Mesodermal cell (in vitro differentiated cells): ENCODE measurements around the gene KHDRBS2.

Source experiments
- H3K27ac ChIP-seq: 2 replicates; pipeline ENCODE4 v1.7.0; 2013; ENCODE audit warnings: mild to moderate bottlenecking, low read depth, low read length, moderate library complexity; ENCODE audit not compliant: severe bottlenecking
- H3K36me3 ChIP-seq: 2 replicates; pipeline ENCODE4 v1.7.1; 2013; ENCODE audit warnings: mild to moderate bottlenecking, low read length, moderate library complexity; ENCODE audit not compliant: control insufficient read depth, insufficient read depth
- H3K4me1 ChIP-seq: one replicate; pipeline ENCODE4 v1.7.1; 2013; ENCODE audit warnings: mild to moderate bottlenecking, low read length; ENCODE audit not compliant: insufficient read depth, control insufficient read depth, poor library complexity, severe bottlenecking
- H3K4me3 ChIP-seq: 2 replicates; pipeline ENCODE4 v1.7.0; 2013; ENCODE audit warnings: low read length, control low read depth, mild to moderate bottlenecking; ENCODE audit not compliant: insufficient read depth, poor library complexity, severe bottlenecking; ENCODE audit errors: extremely low read depth
- H3K9me3 ChIP-seq: 2 replicates; pipeline ENCODE4 v1.7.1; 2013; ENCODE audit warnings: mild to moderate bottlenecking, low read length, moderate library complexity; ENCODE audit not compliant: control insufficient read depth
- WGBS, 2 experiments: methylation state at CpG; one replicate each; pipeline ENCODE4 v1.1.5; 2013; ENCODE audit warnings: missing lambda C conversion rate in 2 of 2; ENCODE audit not compliant: insufficient coverage in 2 of 2; 5-methylcytosine and 5-hydroxymethylcytosine counted together

Gene KHDRBS2

GRCh38 chr6:62283796-62284411 is 2.1 kb downstream of the KHDRBS2 start:
- H3K27ac ChIP-seq: no peak overlapping the region
- H3K4me3 ChIP-seq: no peak overlapping the region

GRCh38 chr6:62283365-62283764 is 2.7 kb downstream of the KHDRBS2 start:
- H3K4me1 ChIP-seq: no peaks in the 10 kb centered on the region
- H3K36me3 ChIP-seq: no peaks in the 10 kb centered on the region
- H3K9me3 ChIP-seq: no peaks in the 10 kb centered on the region
- H3K27ac ChIP-seq: no peak overlapping the region
- no peak overlapping the region for H3K4me3 ChIP-seq
- 100% methylated on average over 1 of the region's 2 CpGs for WGBS, 2 experiments

More at GRCh38 chr6:62283796-62284411, 2.1 kb downstream of the KHDRBS2 start:
- Histone ChIP-seq H3K4me1 (no peaks in the 10 kb centered on the region), H3K9me3 (no peaks in the 10 kb centered on the region), H3K36me3 (no peaks in the 10 kb centered on the region)
- no CpG with 5 or more reads among the region's 2 CpGs for WGBS, 2 experiments

- Histone ChIP-seq H3K36me3 (no peaks in the 10 kb centered on the region), H3K4me1 (no peaks in the 10 kb centered on the region)
- 92 to 95% methylated on average over 3 of the region's 3 CpGs for WGBS, 2 experiments
These were observed 5.9 kb downstream of the KHDRBS2 start for GRCh38 chr6:62280099-62280498.

GRCh38 chr6:62272114-62272513 is 13.9 kb downstream of the KHDRBS2 start:
- no peak overlapping the region for H3K27ac ChIP-seq
- WGBS, 2 experiments: 80% methylated on average over 1 of the region's 1 CpG; no CpG with 5 or more reads in 1 of the 2 experiments
- no peak overlapping the region for H3K4me3 ChIP-seq

More at GRCh38 chr6:62280099-62280498, 5.9 kb downstream of the KHDRBS2 start:
- Histone ChIP-seq H3K27ac (no peak overlapping the region), H3K9me3 (no peaks in the 10 kb centered on the region), H3K4me3 (no peak overlapping the region)

GRCh38 chr6:62265906-62266525 is 20.0 kb downstream of the KHDRBS2 start:
- no peak overlapping the region for H3K27ac ChIP-seq
- no peaks in the 10 kb centered on the region for H3K4me1 ChIP-seq
- no peak overlapping the region for H3K4me3 ChIP-seq
- H3K36me3 ChIP-seq: no peaks in the 10 kb centered on the region
- WGBS, 2 experiments: 78 to 92% methylated on average over 2 to 3 of the region's 3 CpGs
- H3K9me3 ChIP-seq: no peaks in the 10 kb centered on the region

More at GRCh38 chr6:62272114-62272513, 13.9 kb downstream of the KHDRBS2 start:
- H3K9me3 ChIP-seq: no peaks in the 10 kb centered on the region
- H3K36me3 ChIP-seq: no peaks in the 10 kb centered on the region
- no peaks in the 10 kb centered on the region for H3K4me1 ChIP-seq

- Histone ChIP-seq H3K4me1 (no peaks in the 10 kb centered on the region), H3K27ac (no peak overlapping the region), H3K4me3 (no peak overlapping the region), H3K36me3 (no peaks in the 10 kb centered on the region), H3K9me3 (no peaks in the 10 kb centered on the region)
- 100% methylated on average over 2 of the region's 3 CpGs; no CpG with 5 or more reads in 1 of the 2 experiments for WGBS, 2 experiments
These were observed 23.7 kb downstream of the KHDRBS2 start for GRCh38 chr6:62262283-62262682.

- H3K9me3 ChIP-seq: no peaks in the 10 kb centered on the region
- no peak overlapping the region for H3K27ac ChIP-seq
- H3K4me1 ChIP-seq: no peaks in the 10 kb centered on the region
- no peak overlapping the region for H3K4me3 ChIP-seq
- H3K36me3 ChIP-seq: no peaks in the 10 kb centered on the region
These were observed 39.9 kb downstream of the KHDRBS2 start for GRCh38 chr6:62246087-62246486.

GRCh38 chr6:62236784-62237183 is 49.2 kb downstream of the KHDRBS2 start:
- H3K27ac ChIP-seq: no peak overlapping the region
- 80 to 86% methylated on average over 1 of the region's 5 CpGs for WGBS, 2 experiments
- no peaks in the 10 kb centered on the region for H3K4me1 ChIP-seq
- no peaks in the 10 kb centered on the region for H3K36me3 ChIP-seq
- no peak overlapping the region for H3K4me3 ChIP-seq
- H3K9me3 ChIP-seq: peaks cover 7% of the 10 kb centered on the region

GRCh38 chr6:62229231-62229630 is 56.8 kb downstream of the KHDRBS2 start:
- Histone ChIP-seq H3K4me1 (no peaks in the 10 kb centered on the region), H3K36me3 (no peaks in the 10 kb centered on the region), H3K4me3 (no peak overlapping the region), H3K9me3 (peaks cover 7% of the 10 kb centered on the region), H3K27ac (no peak overlapping the region)
- WGBS, 2 experiments: 88 to 100% methylated on average over 2 to 3 of the region's 6 CpGs

- 83 to 95% methylated on average over 2 to 3 of the region's 4 CpGs for WGBS, 2 experiments
- H3K4me3 ChIP-seq: no peak overlapping the region
- H3K36me3 ChIP-seq: no peaks in the 10 kb centered on the region
- no peaks in the 10 kb centered on the region for H3K9me3 ChIP-seq
- no peak overlapping the region for H3K27ac ChIP-seq
- H3K4me1 ChIP-seq: no peaks in the 10 kb centered on the region
These were observed 68.2 kb downstream of the KHDRBS2 start for GRCh38 chr6:62217866-62218265.

GRCh38 chr6:62202078-62202477 is 83.9 kb downstream of the KHDRBS2 start:
- Histone ChIP-seq H3K4me1 (no peaks in the 10 kb centered on the region), H3K4me3 (no peak overlapping the region), H3K36me3 (no peaks in the 10 kb centered on the region), H3K27ac (no peak overlapping the region), H3K9me3 (no peaks in the 10 kb centered on the region)
- WGBS, 2 experiments: no CpG with 5 or more reads among the region's 1 CpG
